Measurements from ENCODE around the gene DAPP1.

DNA sequence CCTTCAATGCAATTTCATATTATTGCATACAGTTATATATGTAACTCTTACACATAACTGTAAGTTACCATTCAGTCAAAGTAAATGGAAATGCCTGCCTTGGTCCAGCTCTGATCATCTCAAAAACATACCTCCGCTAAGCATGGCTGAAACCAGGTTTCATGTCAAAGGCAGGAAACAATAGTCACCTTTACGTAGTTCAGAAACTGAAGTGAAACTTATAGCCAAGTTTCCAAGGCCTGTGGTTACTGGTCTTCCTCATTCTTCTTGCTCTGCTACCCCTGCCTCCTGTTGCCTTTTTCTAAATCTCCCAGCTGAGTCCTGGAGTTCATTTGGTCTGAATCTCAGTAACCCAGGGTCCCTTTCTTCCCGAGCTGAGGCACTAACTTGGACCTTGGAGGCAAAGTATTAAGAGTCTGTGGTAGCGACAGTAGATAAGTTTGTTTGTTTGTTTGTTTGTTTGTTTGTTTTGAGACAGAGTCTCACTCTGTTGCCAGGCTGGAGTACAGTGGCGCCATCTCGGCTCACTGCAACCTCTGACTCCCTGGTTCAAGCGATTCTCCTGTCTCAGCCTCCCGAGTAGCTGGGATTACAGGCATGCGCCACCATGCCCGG lies 30.8 kb downstream of the DAPP1 start:
- TF ChIP-seq CTCF (conservative IDR thresholded peaks at IDR 0.05) = no peak
- no peak for TF ChIP-seq ZFX (IDR thresholded peaks at IDR 0.05)
